DOHH2 (cell line): Measurements from ENCODE around the gene VPS8.

Experiments
- EZH2phosphoT487 ChIP-seq: fragments of 200-600 bp; sonication (generic); IDR thresholded peaks from 2 replicates; pipeline ENCODE4 v1.6.1; 2017; ENCODE audit warnings: borderline replicate concordance, mild to moderate bottlenecking, antibody characterized with exemption, low read length, moderate library complexity, mixed read lengths
- TF ChIP-seq, protein P1 (sequence below): fragments of 200-600 bp; sonication (generic); IDR thresholded peaks from one replicate; pipeline ENCODE4 v1.5.1; 2014; ENCODE audit warnings: antibody characterized with exemption, mild to moderate bottlenecking, low read depth, low read length; ENCODE audit not compliant: poor library complexity, severe bottlenecking

GRCh38 chr3:184868477-184868876 is 56.5 kb downstream of the VPS8 start:
- TF ChIP-seq, protein P1, sequence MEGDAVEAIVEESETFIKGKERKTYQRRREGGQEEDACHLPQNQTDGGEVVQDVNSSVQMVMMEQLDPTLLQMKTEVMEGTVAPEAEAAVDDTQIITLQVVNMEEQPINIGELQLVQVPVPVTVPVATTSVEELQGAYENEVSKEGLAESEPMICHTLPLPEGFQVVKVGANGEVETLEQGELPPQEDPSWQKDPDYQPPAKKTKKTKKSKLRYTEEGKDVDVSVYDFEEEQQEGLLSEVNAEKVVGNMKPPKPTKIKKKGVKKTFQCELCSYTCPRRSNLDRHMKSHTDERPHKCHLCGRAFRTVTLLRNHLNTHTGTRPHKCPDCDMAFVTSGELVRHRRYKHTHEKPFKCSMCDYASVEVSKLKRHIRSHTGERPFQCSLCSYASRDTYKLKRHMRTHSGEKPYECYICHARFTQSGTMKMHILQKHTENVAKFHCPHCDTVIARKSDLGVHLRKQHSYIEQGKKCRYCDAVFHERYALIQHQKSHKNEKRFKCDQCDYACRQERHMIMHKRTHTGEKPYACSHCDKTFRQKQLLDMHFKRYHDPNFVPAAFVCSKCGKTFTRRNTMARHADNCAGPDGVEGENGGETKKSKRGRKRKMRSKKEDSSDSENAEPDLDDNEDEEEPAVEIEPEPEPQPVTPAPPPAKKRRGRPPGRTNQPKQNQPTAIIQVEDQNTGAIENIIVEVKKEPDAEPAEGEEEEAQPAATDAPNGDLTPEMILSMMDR = no peak
- TF ChIP-seq EZH2phosphoT487 = no peak
